Caki2 (cell line): Measurements from ENCODE around the gene OTUD7B. TPM values are rescaled to one million over a fixed set of nuclear protein-coding genes. Genes with fewer than 3 reads are reported as not detected.
"Not testable (repeated sequence)": the region's sequence is repeated elsewhere in the genome, so short reads cannot be mapped to it uniquely, and the experiment has no call there.

Experiments
- DNase-seq: peaks from one replicate; pipeline ENCODE4 v3.0.0-alpha.2; 2015; ENCODE audit warnings: low read depth
- in situ Hi-C: cut with HindIII; loops from 2 replicates; pipeline ENCODE4 v1.10.0; 2016; ENCODE audit warnings: low sequenced_read_pairs, low pct_unique_long_range_greater_than_20kb, mixed read lengths
- total RNA-seq: library from RNA; depleted of rRNA; stranded (reverse); fragments of >200 nt; shearing (Covaris generic); gene quantifications from 2 replicates; pipeline ENCODE4 v1.2.3, GENCODE V29; 2014; ENCODE audit warnings: low replicate concordance

Gene OTUD7B
- total RNA-seq, 1 experiment from 2014 or later = 16.5 TPM

GRCh38 chr1:149967646-149968045 is 42.9 kb downstream of the OTUD7B start:
- in situ Hi-C loops = loop anchor here (10.0 kb wide), 1 partner anchor 97 kb away; the partner anchor contains the start of gene VPS45
- DNase-seq = no peak

- in situ Hi-C loops = loop anchor here (10.0 kb wide), 1 partner anchor 98 kb away; the partner anchor contains the start of gene VPS45
- no peak for DNase-seq
Measured at GRCh38 chr1:149967041-149967440, 43.5 kb downstream of the OTUD7B start.

- no peak for DNase-seq
- in situ Hi-C loops = loop anchor here (10.0 kb wide), 1 partner anchor 98 kb away; the partner anchor contains the start of gene VPS45
Measured at GRCh38 chr1:149966405-149966804, 44.1 kb downstream of the OTUD7B start.

- in situ Hi-C loops = loop anchor here (10.0 kb wide), 1 partner anchor 99 kb away; the partner anchor contains the start of gene VPS45
- no peak for DNase-seq
Measured at GRCh38 chr1:149965440-149965839, 45.1 kb downstream of the OTUD7B start.

- DNase-seq = no peak
- in situ Hi-C loops = loop anchor here (10.0 kb wide), 1 partner anchor 101 kb away; the partner anchor contains the start of gene VPS45
Measured at GRCh38 chr1:149963358-149963757, 47.2 kb downstream of the OTUD7B start.

GRCh38 chr1:149962736-149963135 is 47.8 kb downstream of the OTUD7B start:
- in situ Hi-C loops = loop anchor here (10.0 kb wide), 1 partner anchor 102 kb away; the partner anchor contains the start of gene VPS45
- DNase-seq = no peak

- in situ Hi-C loops = loop anchor here (10.0 kb wide), 1 partner anchor 103 kb away; the partner anchor contains the start of gene VPS45
- DNase-seq = peak; percentile 70
Measured at GRCh38 chr1:149962039-149962647, 48.4 kb downstream of the OTUD7B start.

GRCh38 chr1:149957548-149957947 is 53.0 kb downstream of the OTUD7B start:
- in situ Hi-C loops, DNase-seq: not testable (repeated sequence)

- DNase-seq = no peak
- in situ Hi-C loops = no loop called here
Measured at GRCh38 chr1:149949911-149950310, 60.6 kb downstream of the OTUD7B start.

- in situ Hi-C loops = no loop called here
- no peak for DNase-seq
Measured at GRCh38 chr1:149945206-149945605, 65.3 kb downstream of the OTUD7B start.

GRCh38 chr1:149942885-149943284 is 67.6 kb downstream of the OTUD7B start:
- DNase-seq = no peak
- in situ Hi-C loops = no loop called here

- in situ Hi-C loops = no loop called here
- DNase-seq = no peak
Measured at GRCh38 chr1:149942207-149942606, 68.3 kb downstream of the OTUD7B start.

GRCh38 chr1:149940427-149940826 is 70.1 kb downstream of the OTUD7B start:
- in situ Hi-C loops = no loop called here
- no peak for DNase-seq

- in situ Hi-C loops, DNase-seq: not testable (repeated sequence)
Measured at GRCh38 chr1:149938668-149939003, 71.9 kb downstream of the OTUD7B start.

- in situ Hi-C loops = no loop called here
- no peak for DNase-seq
Measured at GRCh38 chr1:149937759-149938158, 72.8 kb downstream of the OTUD7B start.

GRCh38 chr1:149936992-149937705 is 73.4 kb downstream of the OTUD7B start:
- in situ Hi-C loops = no loop called here
- peak; percentile 84 for DNase-seq

GRCh38 chr1:149936170-149936991 is 74.1 kb downstream of the OTUD7B start, which contains the start of gene MTMR11:
MTMR11 (minus strand) TSS chr1:149936879; CDS start chr1:149936647, 232 bp downstream.
- in situ Hi-C loops = no loop called here
- peak; percentile 61 for DNase-seq

- in situ Hi-C loops = no loop called here
- DNase-seq = no peak
Measured at GRCh38 chr1:149934356-149934755, 76.2 kb downstream of the OTUD7B start.
